Measurements from ENCODE around the gene ALPI. TPM values are rescaled to one million over a fixed set of nuclear protein-coding genes. Genes with fewer than 3 reads are reported as not detected.

ALPI gene
- total and polyA plus RNA-seq, 10 of the 15 experiments (the other 5 are each of a cell fraction or from before 2014, with no cell fraction given): not detected

- DNase-seq (ENCODE audit: low read depth, low spot score): no peak
These were observed 30.0 kb downstream of the ALPI start for GRCh38 chr2:232485757-232486557.

More at GRCh38 chr2:232485757-232486557, 30.0 kb downstream of the ALPI start:
- RAD21 ChIA-PET (ENCODE audit: unreplicated experiment): no interaction called here
- H3K4me1 ChIP-seq (ENCODE audit: control insufficient read depth, insufficient read depth, low read length): no peaks in the 10 kb centered on the region
- H3K4me3 ChIP-seq: no peak overlapping the region
- no peak overlapping the region for H3K27ac ChIP-seq (ENCODE audit: control insufficient read depth, insufficient read depth)
- H3K36me3 ChIP-seq (ENCODE audit: control insufficient read depth in 2 of 2, insufficient read depth in 2 of 2, low read length in 1 of 2): no peaks in the 10 kb centered on the region
- no peaks in the 10 kb centered on the region for H4K20me1 ChIP-seq (ENCODE audit: control insufficient read depth, insufficient read depth)
- CTCF ChIA-PET: no interaction called here
- ATAC-seq: no peak
- peaks cover 0 to 16% of the 10 kb centered on the region in 2 experiments; a peak in 3 of 4 replicates for H3K27me3 ChIP-seq (replicated peaks in 1 of 2; ENCODE audit: control insufficient read depth in 2 of 2, insufficient read depth in 2 of 2, low read length in 1 of 2)
- in situ Hi-C loops (cut with MboI): no loop called here
- WGBS (ENCODE audit: insufficient coverage, insufficient replicate concordance, low lambda C conversion rate, missing lambda C conversion rate): 34% methylated on average over 91 of the region's 111 CpGs
- no peak overlapping the region for H3K9ac ChIP-seq (ENCODE audit: control insufficient read depth, insufficient read depth, low read length)
- BruUV-seq (replicated peaks): no TSS peak
- TF ChIP-seq POU2F2 (IDR thresholded peaks at IDR 0.05; ENCODE audit: borderline replicate concordance, low read depth, low read length): no peak
- TF ChIP-seq ATF2 (IDR thresholded peaks at IDR 0.05; ENCODE audit: low read length): no peak
- H3K4me2 ChIP-seq (ENCODE audit: control insufficient read depth, insufficient read depth): no peak overlapping the region
- H3K79me2 ChIP-seq (ENCODE audit: control insufficient read depth, insufficient read depth, low read length): no peaks in the 10 kb centered on the region
- H2AFZ ChIP-seq (ENCODE audit: control insufficient read depth, low read depth, low read length): no peak overlapping the region
- FAIRE-seq: no peak
- no peaks in the 10 kb centered on the region for H3K9me3 ChIP-seq (replicated peaks; ENCODE audit: control insufficient read depth, insufficient read depth, low read length)
- intact Hi-C loops (cut with micrococcal nuclease; ENCODE audit: unreplicated experiment): no loop called here
- POLR2A ChIA-PET: no interaction called here
- SMC1A ChIA-PET (ENCODE audit: uncharacterized antibody, unreplicated experiment): no interaction called here
